Endothelial cell of umbilical vein (primary cell): ENCODE results near the gene RAPGEF6.

Source experiments
- CTCF ChIP-seq, 2 donors: IDR thresholded peaks; 1 replicate in 1 of 2; 2 replicates in 1 of 2; pipeline ENCODE4 v1.5.1; 2011; ENCODE audit warnings: low read length in 2 of 2, mild to moderate bottlenecking in 2 of 2, moderate library complexity in 2 of 2, control low read depth in 1 of 2, inconsistent platforms in 1 of 2, low read depth in 1 of 2; ENCODE audit not compliant: insufficient read depth in 1 of 2; ENCODE audit errors: extremely low read depth in 1 of 2
- JUN ChIP-seq: IDR thresholded peaks from 2 replicates; pipeline ENCODE4 v1.6.1; 2011; ENCODE audit warnings: borderline replicate concordance, low read depth; ENCODE audit not compliant: insufficient read length, insufficient read depth
- POLR2A ChIP-seq: IDR thresholded peaks from 2 replicates; pipeline ENCODE4 v1.6.1; 2012; ENCODE audit warnings: low read depth, mild to moderate bottlenecking, control low read depth, low read length

GRCh38 chr5:131654309-131654708, 19.3 kb upstream of the RAPGEF6 start:
- TF ChIP-seq CTCF (IDR thresholded peaks at IDR 0.05; ENCODE audit: extremely low read depth in 1 of 2, insufficient read depth in 1 of 2, low read depth in 1 of 2, low read length in 2 of 2) (no peak), JUN (no peak), POLR2A (no peak)
